Skeletal muscle tissue (tissue), 4 donors: Measurements from ENCODE around the gene GCLM. TPM values are rescaled to one million over a fixed set of nuclear protein-coding genes. Genes with fewer than 3 reads are reported as not detected.
"Not testable (repeated sequence)": the region's sequence is repeated elsewhere in the genome, so short reads cannot be mapped to it uniquely, and the experiment has no call there.

Experiments
- H3K27ac ChIP-seq: one replicate; pipeline ENCODE4 v1.7.0; 2013; ENCODE audit warnings: mild to moderate bottlenecking, low read depth, low read length, inconsistent platforms
- H3K27me3 ChIP-seq, 3 donors: one replicate each; pipeline ENCODE4 v1.7.0; 2013; ENCODE audit warnings: low read length in 3 of 3; ENCODE audit not compliant: control insufficient read depth in 3 of 3, insufficient read depth in 3 of 3
- H3K36me3 ChIP-seq, 3 donors: one replicate each; pipeline ENCODE4 v1.7.0; 2013; ENCODE audit warnings: low read length in 3 of 3; ENCODE audit not compliant: control insufficient read depth in 3 of 3, insufficient read depth in 3 of 3
- H3K4me1 ChIP-seq, 3 donors: one replicate each; pipeline ENCODE4 v1.7.0; 2013; ENCODE audit warnings: low read length in 3 of 3, mild to moderate bottlenecking in 3 of 3; ENCODE audit not compliant: control insufficient read depth in 3 of 3, insufficient read depth in 3 of 3
- H3K4me3 ChIP-seq, 3 donors: one replicate each; pipeline ENCODE4 v1.7.0; 2013; ENCODE audit warnings: low read length in 3 of 3
- H3K9ac ChIP-seq, 3 donors: one replicate each; pipeline ENCODE4 v1.7.0; 2013; ENCODE audit warnings: low read length in 3 of 3, mild to moderate bottlenecking in 3 of 3, moderate library complexity in 2 of 3, low read depth in 1 of 3
- H3K9me3 ChIP-seq, 3 donors: one replicate each; pipeline ENCODE4 v1.7.0; 2013; ENCODE audit warnings: low read length in 3 of 3; ENCODE audit not compliant: control insufficient read depth in 3 of 3
- total RNA-seq: library from RNA; depleted of rRNA; stranded (reverse); fragments of >200 nt; gene quantifications from one replicate; pipeline ENCODE4 v1.2.3, GENCODE V29; 2014
- donor health status: Osteomylitis.

Gene GCLM
- total RNA-seq, 1 donor from 2014 or later = 4.2 TPM

DNA sequence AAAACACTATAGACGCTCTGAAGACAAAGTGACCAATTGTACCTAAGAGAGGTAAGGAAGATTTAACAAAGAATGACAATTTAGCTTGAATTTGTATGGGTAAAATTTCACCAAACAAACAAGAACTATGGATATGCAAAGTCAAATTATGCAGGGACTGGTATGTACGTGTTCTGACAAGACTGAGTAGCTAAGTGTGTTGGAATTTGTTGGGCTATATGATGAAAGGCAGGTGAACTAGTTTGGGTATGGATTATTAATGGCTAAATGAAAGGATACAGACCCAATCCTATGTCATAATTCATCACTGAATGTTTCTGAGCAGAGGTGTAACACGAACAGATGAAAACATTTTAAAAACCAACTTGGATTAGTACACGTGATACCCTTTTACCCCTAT, 37.9 kb downstream of the GCLM start:
- no peak overlapping the region for H3K9ac ChIP-seq
- H3K27me3 ChIP-seq = no peaks in the 10 kb centered on the region
- peaks cover 41 to 70% (median 62%) of the 10 kb centered on the region in 3 donors for H3K36me3 ChIP-seq
- H3K9me3 ChIP-seq = no peaks in the 10 kb centered on the region
- H3K27ac ChIP-seq = no peak overlapping the region
- H3K4me1 ChIP-seq = peaks cover under 1 to 6% (median 4%) of the 10 kb centered on the region in 3 donors
- no peak overlapping the region for H3K4me3 ChIP-seq

DNA sequence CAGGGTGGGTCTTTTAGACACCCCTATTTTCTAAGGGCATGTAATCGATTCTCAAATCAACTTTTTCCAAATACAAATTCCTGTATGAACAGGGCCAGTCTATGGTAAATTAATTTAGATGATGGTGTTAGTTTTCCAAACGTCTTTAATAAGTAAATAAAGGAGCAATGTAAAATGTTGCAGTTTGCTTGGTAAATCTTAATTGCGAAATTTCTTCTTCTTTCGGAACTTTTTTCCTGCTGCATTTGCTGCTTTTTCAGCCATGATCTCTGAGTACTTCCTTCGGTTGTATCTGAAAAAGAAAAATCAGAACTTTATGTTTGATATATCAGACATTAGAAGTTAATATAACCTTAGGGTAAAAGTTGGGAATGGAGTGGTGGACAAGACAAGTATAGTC, 39.6 kb downstream of the GCLM start:
- Histone ChIP-seq H3K9ac (no peak overlapping the region), H3K27ac (no peak overlapping the region), H3K9me3 (no peaks in the 10 kb centered on the region), H3K4me3 (no peak overlapping the region), H3K27me3 (no peaks in the 10 kb centered on the region), H3K4me1 (no peaks in the 10 kb centered on the region), H3K36me3 (peaks cover 34 to 56% (median 48%) of the 10 kb centered on the region in 3 donors)

DNA sequence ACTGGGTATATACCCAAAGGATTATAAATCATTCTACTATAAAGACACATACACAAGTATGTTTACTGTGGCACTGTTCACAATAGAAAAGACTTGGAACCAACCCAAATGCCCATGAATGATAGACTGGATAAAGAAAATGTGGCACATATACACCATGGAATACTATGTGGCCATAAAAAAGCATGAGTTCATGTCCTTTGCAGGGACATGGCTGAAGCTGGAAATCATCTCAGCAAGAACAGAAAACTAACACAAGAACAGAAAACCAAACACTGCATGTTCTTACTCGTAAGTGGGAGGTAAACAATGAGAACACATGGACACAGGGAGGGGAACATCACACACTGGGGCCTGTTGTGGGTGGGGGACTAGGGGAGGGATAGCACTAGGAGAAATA, 40.7 kb downstream of the GCLM start:
- H3K36me3 ChIP-seq = peaks cover 30 to 44% (median 39%) of the 10 kb centered on the region in 3 donors
- H3K27ac ChIP-seq, H3K4me3 ChIP-seq, H3K27me3 ChIP-seq, H3K4me1 ChIP-seq, H3K9me3 ChIP-seq, H3K9ac ChIP-seq: not testable (repeated sequence)

DNA sequence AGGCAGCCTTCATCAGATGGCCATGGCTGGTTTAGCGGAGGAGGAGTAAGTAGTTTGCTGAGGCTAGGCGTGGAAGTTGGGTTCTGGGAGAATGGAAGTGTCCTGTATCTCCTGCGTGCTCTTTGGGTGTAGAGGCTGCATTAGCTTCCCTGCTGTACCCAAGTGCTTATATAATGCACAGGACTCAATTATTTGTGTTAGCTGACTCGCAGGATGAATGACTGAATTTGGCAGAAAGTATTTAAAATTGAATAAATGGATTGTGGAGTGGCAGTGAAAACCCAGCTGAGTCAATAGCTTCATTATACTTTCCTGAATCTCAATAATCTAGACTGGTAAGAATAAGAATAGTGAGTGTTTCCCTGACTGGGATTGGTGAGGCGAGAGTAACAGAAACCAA, 44.0 kb downstream of the GCLM start:
- H3K27ac ChIP-seq = no peak overlapping the region
- no peaks in the 10 kb centered on the region for H3K9me3 ChIP-seq
- H3K4me1 ChIP-seq = no peaks in the 10 kb centered on the region
- no peaks in the 10 kb centered on the region for H3K27me3 ChIP-seq
- H3K36me3 ChIP-seq = peaks cover 9 to 18% (median 16%) of the 10 kb centered on the region in 3 donors
- no peak overlapping the region for H3K4me3 ChIP-seq
- H3K9ac ChIP-seq = no peak overlapping the region

DNA sequence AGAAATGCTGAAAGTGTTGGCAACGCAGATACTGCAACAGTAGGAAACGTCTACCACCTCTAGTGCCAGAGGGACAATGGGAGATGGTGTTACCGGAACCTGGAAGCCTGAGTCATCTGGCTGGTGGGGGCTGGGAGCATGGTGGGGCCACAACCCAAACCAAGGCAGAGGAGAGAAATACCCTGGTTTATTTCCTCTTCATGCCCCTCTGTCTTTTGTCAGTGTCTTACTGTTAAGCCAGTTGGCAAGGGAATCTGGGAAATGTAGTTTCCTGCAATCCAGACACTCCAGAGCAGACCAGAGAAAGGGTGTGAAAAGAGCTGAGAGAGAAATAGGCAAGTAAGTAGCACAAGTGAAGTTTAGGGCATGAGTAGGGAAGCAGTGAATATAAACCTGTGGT, 45.1 kb downstream of the GCLM start:
- no peak overlapping the region for H3K27ac ChIP-seq
- no peak overlapping the region for H3K9ac ChIP-seq
- no peaks in the 10 kb centered on the region for H3K27me3 ChIP-seq
- no peaks in the 10 kb centered on the region for H3K9me3 ChIP-seq
- no peaks in the 10 kb centered on the region for H3K4me1 ChIP-seq
- H3K36me3 ChIP-seq = peaks cover 2 to 8% (median 5%) of the 10 kb centered on the region in 3 donors
- no peak overlapping the region for H3K4me3 ChIP-seq

DNA sequence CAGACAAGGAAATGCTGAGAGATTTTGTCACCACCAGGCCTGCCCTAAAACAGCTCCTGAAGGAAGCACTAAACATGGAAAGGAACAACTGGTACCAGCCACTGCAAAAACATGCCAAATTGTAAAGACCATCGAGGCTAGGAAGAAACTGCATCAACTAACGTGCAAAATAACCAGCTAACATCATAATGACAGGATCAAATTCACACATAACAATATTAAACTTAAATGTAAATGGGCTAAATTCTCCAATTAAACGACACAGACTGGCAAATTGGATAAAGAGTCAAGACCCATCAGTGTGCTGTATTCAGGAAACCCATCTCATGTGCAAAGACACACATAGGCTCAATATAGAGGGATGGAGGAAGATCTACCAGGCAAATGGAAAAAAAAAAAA, 51.6 kb downstream of the GCLM start:
- not testable (repeated sequence) for H3K27ac ChIP-seq, H3K9ac ChIP-seq, H3K4me1 ChIP-seq, H3K9me3 ChIP-seq, H3K4me3 ChIP-seq, H3K27me3 ChIP-seq, H3K36me3 ChIP-seq

DNA sequence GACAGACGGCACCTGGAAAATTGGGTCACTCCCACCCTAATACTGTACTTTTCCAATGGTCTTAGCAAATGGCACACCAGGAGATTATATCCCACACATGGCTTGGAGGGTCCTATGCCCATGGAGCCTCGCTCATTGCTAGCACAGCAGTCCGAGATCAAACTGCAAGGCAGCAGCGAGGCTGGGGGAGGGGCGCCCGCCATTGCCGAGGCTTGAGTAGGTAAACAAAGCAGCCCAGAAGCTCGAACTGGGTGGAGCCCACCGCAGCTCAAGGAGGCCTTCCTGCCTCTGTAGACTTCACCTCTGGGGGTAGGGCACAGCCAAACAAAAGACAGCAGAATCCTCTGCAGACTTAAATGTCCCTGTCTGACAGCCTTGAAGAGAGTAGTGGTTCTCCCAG, 53.2 kb downstream of the GCLM start:
- not testable (repeated sequence) for H3K36me3 ChIP-seq, H3K27ac ChIP-seq, H3K4me3 ChIP-seq, H3K27me3 ChIP-seq, H3K9ac ChIP-seq, H3K9me3 ChIP-seq, H3K4me1 ChIP-seq

DNA sequence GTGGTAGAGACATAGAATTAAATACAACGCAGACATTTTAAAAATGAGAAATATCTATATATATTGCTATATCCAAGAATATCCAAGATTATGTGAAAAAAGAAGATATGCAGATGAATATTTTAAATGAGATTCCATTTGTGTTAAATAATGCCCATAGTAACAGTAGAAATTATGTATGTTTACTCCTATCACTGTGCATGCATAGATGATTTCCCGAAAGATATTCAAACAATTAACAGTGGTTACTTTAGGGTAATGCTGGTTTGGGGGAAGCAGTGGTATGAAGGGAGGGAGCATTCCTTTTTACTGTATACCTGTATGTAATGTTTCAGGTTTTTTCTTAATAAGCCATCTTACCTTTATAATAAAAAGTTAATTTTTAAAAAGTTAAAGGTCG, 55.3 kb downstream of the GCLM start:
- Histone ChIP-seq H3K9ac (no peak overlapping the region), H3K36me3 (no peaks in the 10 kb centered on the region), H3K4me1 (peaks cover 2 to 5% (median 3%) of the 10 kb centered on the region in 3 donors), H3K27me3 (no peaks in the 10 kb centered on the region), H3K4me3 (no peak overlapping the region), H3K27ac (no peak overlapping the region), H3K9me3 (peaks cover 0 to 3% (median 0%) of the 10 kb centered on the region in 3 donors)

DNA sequence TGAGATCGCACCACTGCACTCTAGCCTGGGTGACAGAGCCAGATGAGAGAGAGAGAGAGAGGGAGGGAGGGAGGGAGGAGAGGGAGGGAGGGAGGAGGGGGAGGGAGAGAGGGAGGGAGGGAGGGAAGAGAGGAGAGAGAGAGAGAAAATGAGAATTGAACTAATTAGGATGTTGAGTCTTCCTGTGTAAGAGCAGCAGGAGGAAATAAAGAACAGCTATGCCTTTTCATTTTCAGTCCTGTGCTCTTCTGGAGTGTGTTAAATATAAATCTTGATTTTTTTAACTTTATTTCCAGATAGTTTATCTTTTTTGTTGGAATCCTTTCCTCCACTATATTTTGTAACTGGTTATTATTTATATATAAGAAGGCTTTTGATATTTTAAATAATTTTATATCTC, 57.4 kb downstream of the GCLM start:
- no peaks in the 10 kb centered on the region for H3K36me3 ChIP-seq
- H3K27ac ChIP-seq = no peak overlapping the region

DNA sequence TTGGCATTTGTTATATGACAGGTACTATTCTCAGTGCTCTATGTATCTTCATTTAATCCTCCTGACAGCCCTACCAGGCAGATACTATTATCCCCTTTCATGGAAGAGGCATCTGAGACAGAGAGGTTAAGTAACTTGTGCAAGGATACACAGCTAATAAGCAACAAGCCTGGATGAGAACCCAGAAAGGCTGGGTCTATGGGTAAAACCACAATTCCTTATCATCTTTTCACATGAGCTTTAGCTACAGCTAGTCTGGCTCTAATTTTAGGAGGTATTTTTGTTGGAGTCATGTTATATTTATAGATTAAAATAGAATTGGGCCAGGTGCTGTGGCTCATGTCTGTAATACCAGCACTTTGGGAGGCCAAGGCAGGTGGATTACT, 57.9 kb downstream of the GCLM start:
- Histone ChIP-seq H3K27ac (no peak overlapping the region), H3K9me3 (peaks cover 0 to 3% (median 0%) of the 10 kb centered on the region in 3 donors), H3K4me1 (peaks cover 3 to 7% (median 5%) of the 10 kb centered on the region in 3 donors), H3K27me3 (no peaks in the 10 kb centered on the region), H3K36me3 (no peaks in the 10 kb centered on the region), H3K4me3 (no peak overlapping the region), H3K9ac (no peak overlapping the region)

More for the DNA sequence above, 57.4 kb downstream of the GCLM start:
- Histone ChIP-seq H3K9me3 (peaks cover 0 to 3% (median 0%) of the 10 kb centered on the region in 3 donors), H3K4me1 (peaks cover 3 to 7% (median 5%) of the 10 kb centered on the region in 3 donors), H3K4me3 (no peak overlapping the region), H3K9ac (no peak overlapping the region), H3K27me3 (no peaks in the 10 kb centered on the region)
